ENCODE measurements around the gene CSF2RB.

Gene CSF2RB

GRCh38 chr22:36913427-36914389, at the start of gene CSF2RB:
Gene CSF2RB, plus strand, starts transcription at chr22:36913628. Its CDS starts 8,580 bp downstream, at chr22:36922208.
- DNase-seq, result no peak

- no peak for DNase-seq
These were observed 49.4 kb upstream of the CSF2RB start for GRCh38 chr22:36863979-36864378.

DNA sequence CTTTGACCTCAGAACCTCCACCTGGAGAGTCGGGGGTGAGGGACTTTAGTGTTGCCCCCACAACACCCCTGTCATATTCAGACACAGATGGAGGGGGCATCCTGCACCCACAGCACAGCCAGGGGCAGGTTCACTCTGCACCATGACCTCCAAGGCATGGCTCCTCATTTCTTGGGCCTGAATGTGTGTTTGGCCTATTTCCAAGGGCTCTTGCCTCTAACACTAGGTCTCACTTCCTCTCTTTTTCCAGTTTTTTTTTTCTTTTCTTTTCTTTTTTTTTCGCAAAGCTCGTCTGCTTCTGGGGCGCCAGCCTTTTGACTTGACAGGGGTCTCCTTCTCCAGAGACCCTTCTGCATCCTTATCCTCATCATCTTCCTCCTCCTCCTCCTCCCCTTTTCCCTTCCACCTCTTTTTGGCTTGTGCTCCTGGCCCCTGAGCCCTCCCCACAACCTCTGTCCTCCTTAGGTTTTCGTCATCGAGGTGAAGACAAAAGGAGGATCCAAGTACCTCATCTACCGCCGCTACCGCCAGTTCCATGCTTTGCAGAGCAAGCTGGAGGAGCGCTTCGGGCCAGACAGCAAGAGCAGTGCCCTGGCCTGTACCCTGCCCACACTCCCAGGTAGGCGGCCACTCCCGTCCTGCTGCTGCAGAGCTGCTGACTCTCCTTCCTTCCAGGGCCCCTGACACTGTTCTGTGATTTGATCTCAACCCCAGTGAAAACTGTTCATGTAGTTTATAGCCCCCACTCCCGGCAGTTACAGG, 48.8 kb upstream of the CSF2RB start:
- DNase-seq, result no peak

DNA sequence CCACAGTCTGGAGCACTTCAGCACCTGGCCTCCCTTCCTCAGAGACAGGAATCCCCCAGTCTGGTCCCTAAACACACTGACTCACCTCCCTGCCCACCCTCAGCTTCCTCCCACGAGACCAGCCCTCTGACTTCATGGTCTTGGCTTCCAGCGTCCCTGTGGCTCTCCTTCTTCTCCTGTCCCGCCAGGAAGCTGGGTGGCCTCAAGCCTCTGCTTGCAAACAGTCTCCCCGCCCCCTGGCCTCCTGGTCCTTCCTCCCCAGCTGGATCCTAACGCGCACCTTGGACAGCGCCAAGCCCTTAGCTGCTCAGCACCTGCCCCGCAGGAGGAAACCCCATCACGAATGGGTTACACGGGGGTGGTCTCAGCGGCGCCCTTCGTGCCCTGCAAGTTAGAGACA, 48.1 kb upstream of the CSF2RB start:
- DNase-seq, result no peak

- DNase-seq, result no peak
These were observed 45.7 kb upstream of the CSF2RB start for GRCh38 chr22:36867695-36868094.

GRCh38 chr22:36868546-36869181, 44.8 kb upstream of the CSF2RB start:
- DNase-seq, result no peak

DNA sequence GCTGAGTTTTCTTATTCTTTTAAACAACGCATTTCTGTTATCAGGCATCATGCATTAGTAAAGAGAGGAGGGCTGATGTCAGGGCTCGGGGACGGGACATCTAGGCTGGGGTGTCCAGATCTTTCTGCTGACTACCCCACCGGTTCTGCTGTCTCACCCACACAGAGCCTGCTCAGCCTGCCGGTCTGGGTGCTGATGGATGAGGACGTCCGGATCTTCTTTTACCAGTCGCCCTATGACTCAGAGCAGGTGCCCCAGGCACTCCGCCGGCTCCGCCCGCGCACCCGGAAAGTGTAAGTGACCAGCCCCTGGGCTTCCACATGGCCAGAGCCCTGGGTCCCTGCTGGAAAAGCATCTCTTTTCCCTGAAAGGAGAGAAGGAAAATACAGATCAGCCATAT, 43.2 kb upstream of the CSF2RB start:
- no peak for DNase-seq

GRCh38 chr22:36871669-36872081, 41.8 kb upstream of the CSF2RB start:
- DNase-seq, result no peak

DNA sequence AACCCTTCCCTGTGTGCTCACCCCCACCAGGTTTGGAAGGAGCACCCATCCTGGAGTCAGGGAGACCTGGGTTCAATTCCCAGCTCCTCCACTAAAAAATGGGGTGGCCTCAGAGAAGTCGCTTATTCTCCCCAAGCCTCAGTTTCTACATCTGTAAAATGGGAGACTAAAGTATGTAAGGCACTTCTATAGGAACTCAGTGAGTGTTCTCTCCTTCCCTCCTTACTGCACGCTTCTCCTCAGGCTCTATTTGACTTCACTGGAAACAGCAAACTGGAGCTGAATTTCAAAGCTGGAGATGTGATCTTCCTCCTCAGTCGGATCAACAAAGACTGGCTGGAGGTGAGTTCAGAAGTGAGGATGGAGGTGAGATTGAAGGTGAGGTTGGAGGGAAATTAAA, 41.3 kb upstream of the CSF2RB start:
- no peak for DNase-seq

- DNase-seq, result no peak
These were observed 40.4 kb upstream of the CSF2RB start for GRCh38 chr22:36872866-36873498.

DNA sequence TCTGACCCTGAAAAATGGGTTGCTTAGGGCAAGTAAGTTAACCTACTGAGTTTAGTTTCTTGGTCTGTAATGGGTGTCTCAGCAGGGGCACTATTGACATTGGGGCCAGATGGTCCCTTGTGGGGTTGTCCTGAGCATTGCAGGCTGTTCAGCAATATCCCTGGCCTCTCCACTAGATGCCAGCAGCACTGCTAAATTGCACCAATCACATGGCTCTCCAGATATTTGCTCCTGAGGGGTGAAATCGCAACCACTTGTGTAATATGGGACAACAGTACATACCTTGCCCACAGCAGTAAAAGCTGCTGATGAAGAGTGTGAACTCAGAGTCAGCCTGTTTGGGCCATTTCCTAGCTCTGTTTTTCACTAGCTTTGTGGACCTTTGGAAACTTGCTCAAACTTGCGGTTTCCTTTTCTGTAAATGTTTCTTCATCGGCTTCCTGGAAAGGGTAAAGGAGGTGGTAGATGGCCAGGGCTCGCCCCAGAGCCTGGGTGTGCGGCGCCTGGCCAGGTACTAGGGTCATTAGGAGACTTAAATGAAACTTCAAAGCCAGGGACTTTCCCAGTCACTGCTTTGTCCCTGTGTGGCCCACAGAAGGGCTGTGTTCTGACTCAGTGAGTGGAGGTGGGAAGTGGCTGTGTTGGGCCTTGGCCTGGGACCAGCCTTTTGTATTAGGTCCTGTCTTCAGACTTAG, 39.7 kb upstream of the CSF2RB start:
- DNase-seq, result no peak

GRCh38 chr22:36874309-36874696, 39.1 kb upstream of the CSF2RB start:
- DNase-seq, result no peak

DNA sequence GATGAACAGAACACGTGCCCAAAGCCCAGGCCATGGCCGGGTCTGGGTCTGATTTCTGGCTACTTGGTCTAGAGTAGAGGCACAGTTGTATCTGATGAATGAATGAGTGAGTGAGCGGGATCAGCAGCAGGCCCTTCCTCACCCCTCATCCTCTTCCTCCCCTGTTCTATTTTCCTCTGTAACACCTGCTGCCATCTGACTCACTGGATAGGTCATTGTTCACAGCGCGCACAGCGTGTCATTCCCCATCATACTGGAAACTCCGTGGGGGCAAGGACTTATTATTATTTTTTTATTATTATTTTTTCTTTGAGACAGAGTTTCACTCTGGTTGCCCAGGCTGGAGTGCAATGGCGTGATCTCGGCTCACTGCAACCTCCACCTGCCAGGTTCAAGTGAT, 38.7 kb upstream of the CSF2RB start:
- no peak for DNase-seq

DNA sequence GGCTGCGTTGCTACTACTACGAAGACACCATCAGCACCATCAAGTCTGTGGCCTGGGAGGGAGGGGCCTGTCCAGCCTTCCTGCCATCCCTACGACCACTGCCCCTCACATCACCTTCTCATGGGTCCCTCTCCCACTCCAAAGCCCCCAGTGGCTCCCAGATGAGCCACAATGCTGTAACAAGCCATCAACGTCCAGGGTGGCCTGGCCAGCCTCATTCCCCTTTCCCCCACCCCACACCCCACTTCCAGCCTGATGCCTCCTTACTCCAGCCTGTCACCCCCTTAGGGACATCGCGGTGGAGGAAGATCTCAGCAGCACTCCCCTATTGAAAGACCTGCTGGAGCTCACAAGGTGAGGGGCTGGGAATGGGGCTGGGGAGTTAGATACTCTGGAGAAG, 37.7 kb upstream of the CSF2RB start:
- DNase-seq, result no peak

- no peak for DNase-seq
These were observed 33.7 kb upstream of the CSF2RB start for GRCh38 chr22:36879775-36880174.

- DNase-seq, result no peak
These were observed 31.8 kb upstream of the CSF2RB start for GRCh38 chr22:36881504-36882245.

DNA sequence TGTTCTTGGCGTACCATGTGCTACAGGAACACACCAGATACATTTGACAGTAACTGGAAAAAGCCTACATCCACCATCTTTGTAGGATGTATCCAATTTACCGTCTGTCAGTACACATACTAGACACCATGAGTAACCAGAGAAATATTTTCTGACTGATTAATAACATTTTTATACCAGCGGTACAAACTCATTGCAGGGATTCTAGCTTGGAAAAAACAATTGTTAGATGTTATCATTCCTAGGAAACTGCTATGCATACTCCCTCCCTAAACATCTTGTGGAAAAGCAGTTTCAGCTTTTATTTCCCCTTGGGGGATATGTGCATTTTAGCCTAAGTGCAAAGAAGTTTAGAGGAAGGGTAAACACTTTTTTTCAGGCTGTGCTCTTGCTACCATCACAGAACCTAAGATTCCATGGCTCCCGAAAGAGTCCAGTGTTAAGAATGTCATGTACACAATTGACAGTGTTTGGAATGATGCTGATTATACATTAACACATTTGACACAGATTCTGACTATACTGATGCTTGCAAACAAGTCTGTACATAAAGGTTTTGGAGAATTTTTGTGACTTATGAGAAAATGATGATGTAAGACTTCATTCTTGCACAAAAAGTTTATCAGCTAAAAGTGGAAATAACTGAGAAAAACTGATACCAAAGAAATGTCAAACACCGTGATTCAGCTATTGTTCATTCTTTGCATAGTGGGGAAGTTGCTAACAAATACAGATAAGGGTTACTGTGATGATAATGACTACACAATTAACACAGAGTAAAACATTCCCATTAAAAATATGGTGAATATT, 28.9 kb upstream of the CSF2RB start:
- no peak for DNase-seq

DNA sequence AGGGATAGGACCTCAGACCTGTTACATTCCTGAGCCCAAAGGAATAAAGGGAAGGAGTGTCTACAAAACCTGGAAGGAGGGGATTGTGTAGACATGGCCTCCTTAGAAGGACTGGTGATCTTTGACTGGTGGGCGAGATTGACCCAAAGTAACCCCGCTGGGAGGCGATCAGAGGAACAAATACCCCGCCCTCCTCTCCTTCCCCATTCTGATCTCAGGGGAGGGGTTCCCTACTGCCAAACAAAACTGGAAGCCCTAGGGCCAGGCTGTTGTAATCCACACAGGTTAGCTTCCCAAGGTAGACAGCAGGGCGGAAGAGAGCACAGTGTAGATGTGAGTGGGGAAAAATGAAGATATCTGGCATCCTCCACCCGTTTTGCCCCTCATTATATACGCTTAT, 28.0 kb upstream of the CSF2RB start:
- DNase-seq, result no peak

DNA sequence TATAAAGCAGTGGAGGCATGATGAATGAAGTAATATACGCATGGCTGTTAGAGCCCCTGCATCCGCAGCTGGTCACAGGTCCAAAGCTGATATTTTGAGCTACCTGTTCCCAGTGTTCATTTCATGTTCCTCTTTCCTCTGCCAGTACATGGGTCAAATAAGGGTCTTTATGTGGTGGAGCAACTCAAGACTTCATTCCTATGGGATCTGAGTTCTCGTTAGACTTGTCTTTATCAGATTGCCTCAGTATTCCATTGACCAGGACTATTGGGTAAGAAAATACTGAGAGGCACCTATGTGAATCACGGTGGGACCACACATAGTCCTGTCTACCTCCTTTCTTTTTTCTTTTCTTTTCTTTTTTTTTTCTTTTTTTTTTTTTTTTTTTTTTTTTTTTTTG, 27.4 kb upstream of the CSF2RB start:
- DNase-seq, result no peak

- no peak for DNase-seq
These were observed 26.3 kb upstream of the CSF2RB start for GRCh38 chr22:36887162-36887561.

DNA sequence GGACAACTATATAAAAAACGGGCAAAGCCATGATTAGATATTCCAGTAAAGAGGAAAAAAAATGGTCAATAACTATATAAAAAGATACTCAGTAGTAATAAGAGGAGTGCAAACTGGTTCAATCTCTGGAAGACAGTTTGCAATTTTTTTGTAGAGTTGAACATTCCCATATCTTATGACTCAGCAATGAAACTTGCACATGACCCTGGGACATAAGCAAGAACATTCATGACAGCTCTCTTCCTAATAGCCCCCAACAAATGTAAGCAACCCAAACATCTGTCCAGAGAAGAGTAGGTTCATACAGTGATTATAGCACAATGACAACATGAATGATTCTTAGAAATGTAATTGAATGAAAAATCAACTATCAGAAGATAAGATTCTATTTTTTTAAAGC, 21.8 kb upstream of the CSF2RB start:
- DNase-seq, result no peak
